ENCODE results near the gene ZNF226.
"Not testable (repeated sequence)": the region's sequence is repeated elsewhere in the genome, so short reads cannot be mapped to it uniquely, and the experiment has no call there.

DNA sequence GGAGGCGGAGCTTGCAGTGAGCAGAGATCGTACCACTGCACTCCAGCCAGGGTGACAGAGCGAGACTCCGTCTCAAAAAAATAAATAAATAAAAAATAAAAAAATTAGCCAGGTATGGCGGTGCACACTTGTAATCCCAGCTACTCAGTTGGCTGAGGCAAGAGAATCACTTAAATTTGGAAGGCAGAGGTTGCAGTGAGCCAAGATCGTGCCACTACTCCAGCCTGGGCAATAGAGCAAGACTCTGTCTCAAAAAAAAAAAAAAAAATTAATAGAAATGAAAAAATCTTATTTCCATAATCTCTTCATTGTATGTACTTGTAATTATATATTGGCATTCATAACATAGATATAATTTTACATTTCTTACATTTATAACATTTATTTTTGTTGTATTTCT is 5.8 kb downstream of the ZNF226 start:
- TF ChIP-seq, protein P1, sequence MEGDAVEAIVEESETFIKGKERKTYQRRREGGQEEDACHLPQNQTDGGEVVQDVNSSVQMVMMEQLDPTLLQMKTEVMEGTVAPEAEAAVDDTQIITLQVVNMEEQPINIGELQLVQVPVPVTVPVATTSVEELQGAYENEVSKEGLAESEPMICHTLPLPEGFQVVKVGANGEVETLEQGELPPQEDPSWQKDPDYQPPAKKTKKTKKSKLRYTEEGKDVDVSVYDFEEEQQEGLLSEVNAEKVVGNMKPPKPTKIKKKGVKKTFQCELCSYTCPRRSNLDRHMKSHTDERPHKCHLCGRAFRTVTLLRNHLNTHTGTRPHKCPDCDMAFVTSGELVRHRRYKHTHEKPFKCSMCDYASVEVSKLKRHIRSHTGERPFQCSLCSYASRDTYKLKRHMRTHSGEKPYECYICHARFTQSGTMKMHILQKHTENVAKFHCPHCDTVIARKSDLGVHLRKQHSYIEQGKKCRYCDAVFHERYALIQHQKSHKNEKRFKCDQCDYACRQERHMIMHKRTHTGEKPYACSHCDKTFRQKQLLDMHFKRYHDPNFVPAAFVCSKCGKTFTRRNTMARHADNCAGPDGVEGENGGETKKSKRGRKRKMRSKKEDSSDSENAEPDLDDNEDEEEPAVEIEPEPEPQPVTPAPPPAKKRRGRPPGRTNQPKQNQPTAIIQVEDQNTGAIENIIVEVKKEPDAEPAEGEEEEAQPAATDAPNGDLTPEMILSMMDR (conservative IDR thresholded peaks at IDR 0.05; ENCODE audit: low read depth, low read length) = not testable (repeated sequence)
- TF ChIP-seq EZH2 (IDR thresholded peaks at IDR 0.05; ENCODE audit: borderline replicate concordance, low read depth, low read length, poor library complexity, severe bottlenecking) = not testable (repeated sequence)

Measured in A673 (cell line).